ENCODE results near the gene PTPRU. TPM values are rescaled to one million over a fixed set of nuclear protein-coding genes. Genes with fewer than 3 reads are reported as not detected.

The PTPRU gene
- total RNA-seq, 1 donor from 2014 or later: 11.2 TPM

DNA sequence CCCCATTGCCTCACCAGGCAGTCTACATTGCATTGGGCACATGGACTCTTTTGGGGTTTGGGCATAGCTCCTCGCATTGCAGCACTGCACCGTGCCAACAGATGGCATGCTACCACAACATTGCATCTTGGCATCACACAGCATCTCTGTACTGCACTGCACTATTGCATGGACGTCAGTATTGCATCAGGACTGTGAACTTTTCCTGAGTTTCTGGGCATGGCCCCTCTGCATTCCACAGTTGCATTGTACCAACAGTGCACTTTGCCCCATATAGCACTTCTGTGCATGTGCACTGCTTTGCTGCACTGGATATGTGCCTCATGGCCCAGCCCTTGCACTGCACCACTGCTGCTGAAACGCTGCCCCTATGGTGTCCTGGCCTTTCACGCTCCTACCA lies 9.6 kb downstream of the PTPRU start:
- peak; percentile 54 for DNase-seq

DNA sequence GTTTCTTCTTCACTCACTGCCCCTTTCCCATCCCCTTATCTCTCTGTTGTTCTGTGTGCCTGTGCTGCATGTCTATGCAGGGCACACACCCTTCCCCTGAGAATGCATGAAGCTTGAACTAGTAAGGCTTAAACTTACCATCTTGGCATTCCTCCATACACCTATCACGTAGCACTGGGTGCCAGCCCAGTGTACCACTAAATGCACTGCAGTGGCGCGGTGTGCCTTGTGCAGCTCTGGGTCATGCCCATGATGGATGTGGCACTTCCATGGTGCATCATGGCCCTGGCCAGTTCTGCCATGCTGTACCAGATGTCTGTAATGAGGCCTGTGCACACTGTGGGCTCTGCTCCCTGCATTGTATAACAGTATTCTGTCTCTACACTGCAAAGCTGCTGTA lies 10.7 kb downstream of the PTPRU start:
- no peak for DNase-seq

- no peak for DNase-seq
Observed at GRCh38 chr1:29247571-29248273, 11.4 kb downstream of the PTPRU start.

- DNase-seq: no peak
Observed at GRCh38 chr1:29248409-29248808, 12.1 kb downstream of the PTPRU start.

DNA sequence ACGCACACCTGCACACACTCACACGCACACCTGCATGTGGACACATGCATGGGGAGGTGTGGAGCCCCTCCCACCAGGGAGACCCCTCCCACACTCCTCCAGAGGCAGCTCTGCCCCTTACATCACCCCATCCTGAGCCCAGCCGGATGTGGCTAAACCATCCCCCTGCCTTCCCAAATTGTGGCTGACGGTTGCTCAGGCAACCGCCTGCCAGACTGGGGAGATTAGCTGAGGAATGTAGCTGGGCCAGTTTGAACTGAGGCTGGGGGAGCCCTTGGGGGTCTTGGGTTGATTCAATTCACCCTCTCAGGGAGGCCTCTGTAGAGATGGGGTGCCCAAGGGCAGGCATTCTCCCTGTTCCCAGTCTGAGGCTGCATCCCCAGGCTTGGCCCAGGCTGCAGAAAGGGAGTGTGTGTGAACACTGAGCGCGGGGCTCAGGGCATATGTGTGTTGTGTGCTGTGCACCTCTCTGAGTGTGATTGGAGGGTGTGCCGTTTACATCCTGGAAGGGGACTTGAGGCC lies 12.9 kb downstream of the PTPRU start:
- DNase-seq: no peak

DNA sequence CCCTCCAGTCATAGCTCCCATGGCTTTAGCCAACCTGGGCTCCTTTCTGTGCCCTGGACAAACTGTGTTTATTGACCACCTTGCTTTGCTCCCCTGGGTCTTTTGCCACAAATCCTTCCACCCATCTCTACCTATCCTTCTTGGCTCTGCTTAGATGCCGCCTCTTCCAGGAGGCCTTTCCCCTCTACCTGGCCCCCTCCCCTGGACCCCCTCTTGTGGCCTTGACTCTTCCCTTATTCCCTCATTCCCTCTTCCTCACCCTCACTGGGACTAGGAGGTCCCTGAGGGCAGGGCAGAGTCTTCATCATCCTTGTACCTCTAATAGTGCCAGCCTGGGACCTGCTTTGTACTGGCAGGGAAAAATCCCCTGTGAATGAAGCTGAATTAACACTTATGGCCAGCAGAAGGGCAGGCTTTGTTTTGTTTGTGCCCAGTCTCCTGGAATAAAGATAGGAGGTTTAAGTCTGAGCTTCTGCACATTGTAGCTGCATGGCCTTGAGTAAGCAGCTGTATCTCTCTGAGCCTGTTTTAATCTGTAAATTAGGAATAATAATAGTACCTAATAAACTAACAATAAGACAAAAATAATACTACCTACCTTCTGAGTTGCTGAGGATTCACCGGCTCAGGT lies 13.7 kb downstream of the PTPRU start:
- no peak for DNase-seq

- DNase-seq: no peak
Observed at GRCh38 chr1:29251164-29252124, 15.1 kb downstream of the PTPRU start.

DNA sequence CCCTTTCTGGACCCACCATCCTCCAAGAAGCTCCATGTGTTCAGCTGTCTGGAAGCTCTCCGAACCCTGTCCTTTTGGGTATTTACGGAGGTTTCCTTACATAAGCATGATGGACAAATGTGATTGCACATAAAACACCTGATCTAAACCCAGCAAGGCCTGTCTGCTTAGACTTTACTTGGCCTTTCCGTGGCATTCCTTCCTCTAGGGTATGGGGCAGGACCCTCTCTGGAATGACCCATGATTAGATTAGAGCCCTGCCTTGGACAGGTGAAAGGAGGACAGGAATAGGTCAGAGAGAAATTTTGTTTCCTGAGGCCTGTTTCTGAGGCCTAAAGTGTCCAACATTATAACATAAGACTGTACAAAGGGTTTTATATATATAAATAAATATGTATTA lies 16.9 kb downstream of the PTPRU start:
- no peak for DNase-seq

DNA sequence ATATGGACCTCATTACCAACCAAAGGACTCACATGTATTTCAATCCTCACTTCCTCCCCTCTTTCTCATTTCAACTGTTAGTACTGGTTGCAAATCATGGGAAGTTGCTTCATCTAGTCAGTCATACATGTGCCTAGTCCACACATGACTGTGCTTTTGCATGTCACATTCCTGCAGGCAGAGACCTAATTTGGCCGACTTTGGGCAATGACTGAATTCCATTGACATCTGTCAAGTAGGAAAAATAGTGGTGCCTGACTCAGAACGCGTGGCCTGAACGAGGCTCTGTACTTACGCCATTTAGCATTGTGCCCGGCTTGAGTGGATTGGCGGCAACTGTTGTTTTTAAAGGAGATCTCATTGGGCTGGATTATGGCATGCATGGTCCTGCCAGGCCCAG lies 18.0 kb downstream of the PTPRU start:
- no peak for DNase-seq

DNA sequence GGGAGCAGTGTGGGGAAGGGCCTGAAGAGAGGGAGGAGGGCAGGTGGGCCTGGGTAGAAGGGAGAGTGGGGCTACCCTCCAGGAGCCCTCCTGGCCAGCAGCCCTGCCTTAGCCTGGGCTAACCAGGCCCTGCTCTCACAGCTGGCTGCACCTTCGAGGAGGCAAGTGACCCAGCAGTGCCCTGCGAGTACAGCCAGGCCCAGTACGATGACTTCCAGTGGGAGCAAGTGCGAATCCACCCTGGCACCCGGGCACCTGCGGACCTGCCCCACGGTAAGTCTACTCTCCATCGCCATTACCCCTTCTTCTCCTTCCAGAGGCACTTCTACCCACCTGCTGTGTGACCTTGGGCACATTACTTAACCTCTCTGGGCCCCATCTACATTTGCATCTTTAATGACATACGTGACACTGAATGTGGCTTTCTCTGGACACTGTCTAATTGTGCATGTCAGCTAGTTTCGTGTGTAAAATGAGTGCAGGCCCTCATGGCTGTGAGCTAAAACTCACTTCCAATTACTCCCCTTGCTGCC lies 18.9 kb downstream of the PTPRU start:
- no peak for DNase-seq

DNA sequence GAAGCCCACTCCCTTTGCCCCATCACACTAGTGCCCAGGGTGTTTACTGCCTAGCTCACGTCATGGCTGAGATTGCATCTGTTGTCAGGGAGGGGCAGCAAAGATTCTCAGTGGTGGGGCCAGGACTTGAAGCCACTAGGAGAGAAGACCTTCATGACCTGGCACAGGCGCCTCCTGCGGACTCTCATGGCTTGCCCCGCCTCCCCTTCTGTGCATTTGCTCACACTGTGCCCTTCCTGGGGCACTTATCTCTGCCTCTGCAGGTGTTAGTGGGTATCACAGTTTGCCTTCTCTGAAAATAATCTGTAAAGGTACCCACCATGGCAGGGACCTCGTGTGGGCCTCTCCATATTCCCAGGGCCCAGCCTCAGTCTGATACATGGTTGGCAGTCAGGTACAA lies 20.1 kb downstream of the PTPRU start:
- DNase-seq: no peak

GRCh38 chr1:29256979-29257804 lies 20.9 kb downstream of the PTPRU start:
- DNase-seq: no peak

DNA sequence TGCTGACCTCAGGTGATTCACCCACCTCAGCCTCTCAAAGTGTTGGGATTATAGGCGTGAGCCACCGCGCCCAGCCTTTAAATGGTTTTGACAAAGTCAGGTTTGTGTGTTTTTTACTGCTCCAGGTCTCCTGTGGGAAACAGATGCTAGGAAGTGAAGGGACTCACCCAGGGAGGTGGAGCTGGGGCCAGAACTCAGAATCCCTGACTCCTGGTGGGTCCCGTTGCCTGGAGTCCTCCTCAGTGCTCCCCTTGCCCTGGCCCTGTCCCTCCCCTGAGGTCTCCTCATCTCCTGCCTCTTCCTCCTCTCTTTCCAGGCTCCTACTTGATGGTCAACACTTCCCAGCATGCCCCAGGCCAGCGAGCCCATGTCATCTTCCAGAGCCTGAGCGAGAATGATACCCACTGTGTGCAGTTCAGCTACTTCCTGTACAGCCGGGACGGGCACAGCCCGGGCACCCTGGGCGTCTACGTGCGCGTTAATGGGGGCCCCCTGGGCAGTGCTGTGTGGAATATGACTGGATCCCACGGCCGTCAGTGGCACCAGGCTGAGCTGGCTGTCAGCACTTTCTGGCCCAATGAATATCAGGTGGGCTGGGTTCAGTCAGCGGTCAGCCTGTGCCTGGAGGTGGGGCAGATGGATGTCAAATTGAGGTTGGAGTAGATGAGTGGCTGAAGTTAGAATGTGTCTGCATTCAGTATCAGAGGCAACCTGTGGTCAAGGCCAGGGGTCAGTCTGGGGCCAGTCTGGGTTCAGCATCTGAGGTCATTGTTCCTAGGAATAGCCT lies 22.1 kb downstream of the PTPRU start:
- DNase-seq: no peak

GRCh38 chr1:29258976-29259801 lies 22.9 kb downstream of the PTPRU start:
- no peak for DNase-seq

GRCh38 chr1:29259802-29260441 lies 23.6 kb downstream of the PTPRU start:
- no peak for DNase-seq

DNA sequence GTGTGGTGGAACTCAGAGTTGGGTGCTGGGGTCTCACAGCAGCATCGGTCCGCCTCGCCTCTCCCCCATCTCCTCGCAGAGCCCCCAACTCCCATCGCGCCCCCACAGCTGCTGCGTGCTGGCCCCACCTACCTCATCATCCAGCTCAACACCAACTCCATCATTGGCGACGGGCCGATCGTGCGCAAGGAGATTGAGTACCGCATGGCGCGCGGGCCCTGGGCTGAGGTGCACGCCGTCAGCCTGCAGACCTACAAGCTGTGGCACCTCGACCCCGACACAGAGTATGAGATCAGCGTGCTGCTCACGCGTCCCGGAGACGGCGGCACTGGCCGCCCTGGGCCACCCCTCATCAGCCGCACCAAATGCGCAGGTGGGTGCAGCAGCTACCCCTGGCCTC lies 24.2 kb downstream of the PTPRU start:
- DNase-seq: no peak

GRCh38 chr1:29264773-29265389 lies 28.6 kb downstream of the PTPRU start:
- peak; percentile 15 for DNase-seq

GRCh38 chr1:29266912-29267311 lies 30.6 kb downstream of the PTPRU start:
- no peak for DNase-seq
